ENCODE measurements around the gene FLVCR2. TPM values are rescaled to one million over a fixed set of nuclear protein-coding genes. Genes with fewer than 3 reads are reported as not detected.

Gene FLVCR2
- total and polyA plus RNA-seq, 2 of the 13 experiments (the other 11 are each of a cell fraction or from before 2014, with no cell fraction given): 9.9 to 10.5 TPM

GRCh38 chr14:75654127-75654732 lies 75.8 kb downstream of the FLVCR2 start:
- DNase-seq (ENCODE audit: low spot score): peak; percentile 60
- Histone ChIP-seq H3K9ac (ENCODE audit: insufficient read depth, low read depth, low read length) (no peak overlapping the region), H3K4me1 (ENCODE audit: insufficient read depth, low read length) (peaks cover 67% of the 10 kb centered on the region), H2AFZ (ENCODE audit: low read length) (no peak overlapping the region), H4K20me1 (ENCODE audit: insufficient read depth, low read length) (no peaks in the 10 kb centered on the region), H3K27me3 (ENCODE audit: control insufficient read depth in 1 of 2, insufficient read depth in 2 of 2, low read length in 2 of 2) (no peaks in the 10 kb centered on the region), H3K4me3 (replicated peaks in 1 of 3; ENCODE audit: insufficient read depth in 1 of 3, low read depth in 2 of 3, low read length in 3 of 3) (no peak overlapping the region), H3K36me3 (replicated peaks in 1 of 2; ENCODE audit: control insufficient read depth in 1 of 2, insufficient read depth in 2 of 2, low read length in 2 of 2) (peaks cover 1 to 36% of the 10 kb centered on the region in 2 experiments), H3K4me2 (ENCODE audit: low read depth, low read length) (no peak overlapping the region), H3K27ac (ENCODE audit: extremely low read length, insufficient read depth, low read length) (no peak overlapping the region), H3K9me3 (ENCODE audit: low read length) (no peaks in the 10 kb centered on the region), H3K79me2 (ENCODE audit: insufficient read depth, low read length) (peaks cover 18% of the 10 kb centered on the region)
- ChIA-PET POLR2A (interaction anchor here (7.5 kb wide), 1 partner anchor 77 kb away, joined by 127 read pairs; the partner anchor contains the start of gene FLVCR2), CTCF (ENCODE audit: low intra/inter-chr PET ratio, low total read pairs) (interaction anchor here (1.2 to 5.1 kb wide), 4 partner anchors 76 to 346 kb away, joined by 3 to 123 read pairs (median 6); partner anchors contain the start of gene FLVCR2)
- in situ Hi-C loops (cut with HindIII; ENCODE audit: extremely low pct_ligation_motif_present, low pct_unique_long_range_greater_than_20kb): loop anchor here (5.0 kb wide), 1 partner anchor 77 kb away; the partner anchor contains the start of gene FLVCR2
- no TSS peak for BruUV-seq (replicated peaks)
- intact Hi-C loops (cut with micrococcal nuclease; ENCODE audit: unreplicated experiment): loop anchor here (1.0 kb wide), 2 partner anchors 77 to 136 kb away; no protein-coding TSS in a partner anchor
- WGBS (ENCODE audit: low lambda C conversion rate): 6% methylated on average over 4 of the region's 4 CpGs
- peak; percentile 58 for ATAC-seq
- FAIRE-seq: peak; percentile 68
- TF ChIP-seq GATAD2A (CRISPR knock-in tag; IDR thresholded peaks at IDR 0.05) (peak; percentile 52; the same call in 1 of the 2 replicates), HNF4G (IDR thresholded peaks at IDR 0.05; ENCODE audit: borderline replicate concordance, low read depth, low read length) (no peak), HNF4G (CRISPR knock-in tag; IDR thresholded peaks at IDR 0.05; ENCODE audit: borderline replicate concordance, low read depth) (no peak), HNRNPL (IDR thresholded peaks at IDR 0.05; ENCODE audit: low read depth, low read length) (no peak), NRL (CRISPR knock-in tag; IDR thresholded peaks at IDR 0.05; ENCODE audit: borderline replicate concordance) (no peak), HOMEZ (CRISPR knock-in tag; IDR thresholded peaks at IDR 0.05; ENCODE audit: low read depth) (no peak), ZNF772 (CRISPR knock-in tag; IDR thresholded peaks at IDR 0.05) (no peak), MXD1 (CRISPR knock-in tag; IDR thresholded peaks at IDR 0.05) (no peak), MIER3 (CRISPR knock-in tag; IDR thresholded peaks at IDR 0.05; ENCODE audit: borderline replicate concordance) (0 out of 2 replicates have a peak, but pooled peaks have one; percentile 53), UBTF (CRISPR knock-in tag; IDR thresholded peaks at IDR 0.05) (no peak), ZNF652 (CRISPR knock-in tag; IDR thresholded peaks at IDR 0.05; ENCODE audit: borderline replicate concordance, low read depth) (no peak), THAP11 (CRISPR knock-in tag; IDR thresholded peaks at IDR 0.05) (peak; percentile 18; the same call in 1 of the 2 replicates), RAD21 (CRISPR knock-in tag; IDR thresholded peaks at IDR 0.05) (peak; percentile 94), ZNF331 (CRISPR knock-in tag; IDR thresholded peaks at IDR 0.05) (0 out of 2 replicates have a peak, but pooled peaks have one; percentile 21), PPARG (CRISPR knock-in tag; conservative IDR thresholded peaks at IDR 0.05) (0 out of 2 replicates have a peak, but pooled peaks have one; percentile 20), ZNF101 (CRISPR knock-in tag; IDR thresholded peaks at IDR 0.05; ENCODE audit: borderline replicate concordance, low read depth) (no peak), ZNF674 (CRISPR knock-in tag; IDR thresholded peaks at IDR 0.05; ENCODE audit: low read depth) (no peak), PHF21A (CRISPR knock-in tag; IDR thresholded peaks at IDR 0.05) (no peak), PHF8 (CRISPR knock-in tag; IDR thresholded peaks at IDR 0.05) (no peak), SP1 (IDR thresholded peaks at IDR 0.05) (no peak), SP1 (CRISPR knock-in tag; IDR thresholded peaks at IDR 0.05) (no peak)

All from HepG2 (cell line).